MM.1S (cell line): ENCODE data around the gene PRKRIP1.

Experiments
- CTCF ChIP-seq: fragments of 300-600 bp; sonication (generic); IDR thresholded peaks from 2 replicates; pipeline ENCODE4 v1.5.1; 2016; ENCODE audit warnings: antibody characterized with exemption, low read length, mixed read lengths
- EZH2 ChIP-seq: fragments of 300-600 bp; sonication (generic); optimal IDR thresholded peaks from 2 replicates; pipeline ENCODE3; 2017; ENCODE audit warnings: low read depth, mild to moderate bottlenecking, antibody characterized with exemption, low read length, mixed read lengths
- EZH2phosphoT487 ChIP-seq: fragments of 300-600 bp; sonication (generic); IDR thresholded peaks from 2 replicates; pipeline ENCODE4 v1.6.1; 2018; ENCODE audit warnings: antibody characterized with exemption, low read length

- TF ChIP-seq CTCF (no peak), EZH2phosphoT487 (no peak), EZH2 (no peak)
Measured at GRCh38 chr7:102431617-102432298, 35.6 kb downstream of the PRKRIP1 start.
